ENCODE data around the gene SOX5. TPM values are rescaled to one million over a fixed set of nuclear protein-coding genes. Genes with fewer than 3 reads are reported as not detected.

Gene SOX5
- total RNA-seq, 1 donor, result 12.8 TPM

GRCh38 chr12:23611320-23611719 is 338.1 kb downstream of the SOX5 start:
- peak; percentile 33 for DNase-seq (ENCODE audit: low read depth)
- no peak overlapping the region for H3K4me3 ChIP-seq (ENCODE audit: low read depth, low read length)
- no peak for TF ChIP-seq CTCF (IDR thresholded peaks at IDR 0.05; ENCODE audit: insufficient read depth, low read length)

- H3K4me3 ChIP-seq (ENCODE audit: low read depth, low read length), result no peak overlapping the region
- DNase-seq (ENCODE audit: low read depth), result no peak
- TF ChIP-seq CTCF (IDR thresholded peaks at IDR 0.05; ENCODE audit: insufficient read depth, low read length), result no peak
Measured at GRCh38 chr12:23600919-23601318, 348.6 kb downstream of the SOX5 start.

- TF ChIP-seq CTCF (IDR thresholded peaks at IDR 0.05; ENCODE audit: insufficient read depth, low read length), result no peak
- no peak for DNase-seq (ENCODE audit: low read depth)
- H3K4me3 ChIP-seq (ENCODE audit: low read depth, low read length), result no peak overlapping the region
Measured at GRCh38 chr12:23596568-23596967, 352.9 kb downstream of the SOX5 start.

- no peak for TF ChIP-seq CTCF (IDR thresholded peaks at IDR 0.05; ENCODE audit: insufficient read depth, low read length)
- DNase-seq (ENCODE audit: low read depth), result no peak
- H3K4me3 ChIP-seq (ENCODE audit: low read depth, low read length), result no peak overlapping the region
Measured at GRCh38 chr12:23587833-23588559, 361.5 kb downstream of the SOX5 start.

- no peak for TF ChIP-seq CTCF (IDR thresholded peaks at IDR 0.05; ENCODE audit: insufficient read depth, low read length)
- no peak overlapping the region for H3K4me3 ChIP-seq (ENCODE audit: low read depth, low read length)
- no peak for DNase-seq (ENCODE audit: low read depth)
Measured at GRCh38 chr12:23585782-23586163, 363.7 kb downstream of the SOX5 start.

- H3K4me3 ChIP-seq (ENCODE audit: low read depth, low read length), result no peak overlapping the region
- no peak for TF ChIP-seq CTCF (IDR thresholded peaks at IDR 0.05; ENCODE audit: insufficient read depth, low read length)
- DNase-seq (ENCODE audit: low read depth), result no peak
Measured at GRCh38 chr12:23585156-23585781, 364.2 kb downstream of the SOX5 start.
